Stimulated activated naive CD4-positive, alpha-beta T cell treated with Interleukin-2 at 50 U/mL for 16 hours (primary cell): Measurements from ENCODE around the gene FUT7.

Experiments used
- DNase-seq: peaks from one replicate; lab custom pipeline; 2025; lab: John Stamatoyannopoulos, UW

FUT7 gene, protein sequence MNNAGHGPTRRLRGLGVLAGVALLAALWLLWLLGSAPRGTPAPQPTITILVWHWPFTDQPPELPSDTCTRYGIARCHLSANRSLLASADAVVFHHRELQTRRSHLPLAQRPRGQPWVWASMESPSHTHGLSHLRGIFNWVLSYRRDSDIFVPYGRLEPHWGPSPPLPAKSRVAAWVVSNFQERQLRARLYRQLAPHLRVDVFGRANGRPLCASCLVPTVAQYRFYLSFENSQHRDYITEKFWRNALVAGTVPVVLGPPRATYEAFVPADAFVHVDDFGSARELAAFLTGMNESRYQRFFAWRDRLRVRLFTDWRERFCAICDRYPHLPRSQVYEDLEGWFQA

DNA sequence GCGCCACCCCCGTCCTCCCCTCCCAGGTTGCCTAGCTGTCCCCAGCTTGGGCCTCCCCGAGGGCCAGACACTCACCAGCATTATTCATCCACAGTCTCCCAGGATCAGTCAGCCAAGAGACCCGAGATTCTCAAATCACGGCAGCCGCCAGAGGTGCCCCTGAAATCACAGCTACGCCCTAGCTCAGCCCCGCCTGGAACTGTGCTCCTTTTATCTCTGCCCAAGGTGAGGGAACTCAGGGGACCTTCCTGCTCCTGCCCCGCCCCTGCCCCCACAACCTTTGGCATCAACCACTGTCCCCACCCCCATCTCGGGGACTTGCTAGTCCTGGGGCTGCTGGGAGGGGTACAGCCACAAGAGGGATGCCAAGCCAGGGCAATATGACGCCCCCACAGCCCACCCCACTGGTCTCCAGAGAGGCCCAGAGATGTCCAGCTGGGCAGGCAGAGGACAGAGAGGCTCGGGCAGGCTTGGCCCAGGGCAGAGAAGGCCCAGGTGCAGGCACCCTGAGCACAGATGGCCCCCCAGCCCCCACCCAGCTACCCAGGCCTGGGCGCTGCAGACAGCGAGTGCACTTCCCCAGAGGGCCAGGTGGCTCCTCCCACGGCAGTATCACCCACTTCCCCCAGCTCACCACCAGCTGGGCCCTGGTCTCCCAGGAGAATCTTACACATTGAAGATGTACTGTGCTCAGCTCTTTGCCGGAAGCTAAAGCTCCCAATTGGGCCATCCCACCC lies at the start of gene FUT7:
TSS of gene FUT7 (minus strand) at position 185 of the 737 bp plus-strand sequence. CDS start at position 88, 97 bp downstream.
- DNase-seq: peak; percentile 50

DNA sequence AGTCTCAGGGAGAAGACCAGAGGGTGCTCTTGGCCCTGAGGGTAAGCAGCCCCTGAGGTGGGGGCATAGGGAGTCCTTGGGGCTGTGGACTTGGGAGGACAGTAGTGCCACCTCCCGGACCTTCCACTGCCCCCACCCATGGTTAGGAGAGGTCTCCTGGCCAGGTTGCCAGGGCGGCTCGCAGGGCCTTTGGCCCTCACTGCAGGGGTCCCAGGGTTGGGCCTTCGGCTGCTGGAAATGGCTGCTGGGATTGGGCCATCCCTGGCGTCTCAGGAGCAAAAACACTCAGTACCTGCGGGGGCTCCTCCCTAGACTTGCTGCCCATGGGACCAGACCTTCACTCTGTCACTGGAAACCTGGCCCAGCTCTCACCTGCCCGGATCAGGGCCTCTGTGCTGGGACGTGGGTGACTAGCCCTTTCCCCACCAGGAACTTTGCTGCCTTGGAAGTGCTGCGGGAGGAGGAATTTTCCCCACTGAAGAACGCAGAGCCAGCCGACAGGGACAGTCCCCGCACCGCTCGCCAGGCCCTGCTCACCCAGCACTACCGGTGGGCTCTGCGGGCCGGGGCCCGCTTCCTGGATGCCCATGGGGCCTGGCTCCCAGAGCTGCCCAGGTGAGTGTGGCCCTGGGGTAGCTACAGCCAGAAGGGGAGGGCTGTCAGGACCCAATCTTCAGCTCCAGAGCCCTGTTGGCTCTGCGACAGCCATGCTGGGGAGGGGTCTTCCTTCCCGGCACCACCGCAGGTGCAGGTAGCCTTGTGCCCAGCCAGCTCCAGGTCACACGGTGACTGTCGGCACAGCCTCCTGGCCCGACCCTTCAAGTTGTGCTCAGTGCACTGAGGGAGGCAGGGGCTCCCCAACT lies 48.6 kb upstream of the FUT7 start:
- no peak for DNase-seq

DNA sequence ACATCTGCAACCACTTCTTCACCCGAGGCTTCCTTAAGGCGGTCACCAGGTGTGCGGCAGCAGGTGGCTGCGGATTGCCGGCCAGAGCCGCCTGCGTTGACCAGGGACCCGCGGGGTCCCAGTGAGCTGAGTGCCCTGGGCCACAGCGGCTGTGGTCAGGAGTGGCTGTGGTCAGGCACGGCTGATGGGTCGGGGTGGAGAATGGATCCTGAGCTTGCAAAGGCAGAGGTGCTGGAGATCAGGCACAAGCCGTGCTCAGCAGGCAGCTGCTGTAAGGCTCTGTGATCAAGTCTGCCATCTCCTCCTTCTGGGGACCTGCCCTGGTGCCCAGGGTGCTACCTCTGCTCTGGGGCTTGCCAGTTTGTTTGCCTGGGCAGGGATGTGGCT lies 47.5 kb upstream of the FUT7 start:
- no peak for DNase-seq

DNA sequence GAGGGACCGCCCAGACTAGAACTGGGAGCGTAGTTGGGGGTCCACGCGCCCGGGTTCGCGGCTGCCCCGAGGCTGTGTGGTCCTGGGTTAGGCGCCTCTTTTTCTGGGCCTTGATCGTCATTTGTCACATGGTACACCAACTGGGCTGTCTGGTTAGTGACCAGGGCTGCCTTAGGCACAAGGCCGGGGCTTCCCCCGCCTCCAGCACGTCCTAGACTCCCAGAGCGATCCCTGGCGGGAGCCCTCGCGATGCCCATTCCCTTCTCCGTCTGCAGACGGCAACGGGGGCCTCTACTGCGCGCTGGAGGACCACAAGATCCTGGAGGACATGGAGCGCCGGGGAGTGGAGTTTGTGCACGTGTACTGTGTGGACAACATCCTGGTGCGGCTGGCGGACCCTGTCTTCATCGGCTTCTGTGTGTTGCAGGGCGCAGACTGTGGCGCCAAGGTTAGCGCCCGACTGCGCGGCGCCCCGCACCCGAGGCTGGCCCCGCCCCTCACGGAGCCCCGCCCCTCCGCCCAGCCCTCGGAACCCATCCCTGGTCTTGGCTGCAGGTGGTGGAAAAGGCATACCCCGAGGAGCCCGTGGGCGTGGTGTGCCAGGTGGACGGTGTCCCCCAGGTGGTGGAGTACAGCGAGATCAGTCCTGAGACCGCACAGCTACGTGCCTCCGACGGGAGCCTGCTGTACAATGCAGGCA lies 47.0 kb upstream of the FUT7 start:
- no peak for DNase-seq

DNA sequence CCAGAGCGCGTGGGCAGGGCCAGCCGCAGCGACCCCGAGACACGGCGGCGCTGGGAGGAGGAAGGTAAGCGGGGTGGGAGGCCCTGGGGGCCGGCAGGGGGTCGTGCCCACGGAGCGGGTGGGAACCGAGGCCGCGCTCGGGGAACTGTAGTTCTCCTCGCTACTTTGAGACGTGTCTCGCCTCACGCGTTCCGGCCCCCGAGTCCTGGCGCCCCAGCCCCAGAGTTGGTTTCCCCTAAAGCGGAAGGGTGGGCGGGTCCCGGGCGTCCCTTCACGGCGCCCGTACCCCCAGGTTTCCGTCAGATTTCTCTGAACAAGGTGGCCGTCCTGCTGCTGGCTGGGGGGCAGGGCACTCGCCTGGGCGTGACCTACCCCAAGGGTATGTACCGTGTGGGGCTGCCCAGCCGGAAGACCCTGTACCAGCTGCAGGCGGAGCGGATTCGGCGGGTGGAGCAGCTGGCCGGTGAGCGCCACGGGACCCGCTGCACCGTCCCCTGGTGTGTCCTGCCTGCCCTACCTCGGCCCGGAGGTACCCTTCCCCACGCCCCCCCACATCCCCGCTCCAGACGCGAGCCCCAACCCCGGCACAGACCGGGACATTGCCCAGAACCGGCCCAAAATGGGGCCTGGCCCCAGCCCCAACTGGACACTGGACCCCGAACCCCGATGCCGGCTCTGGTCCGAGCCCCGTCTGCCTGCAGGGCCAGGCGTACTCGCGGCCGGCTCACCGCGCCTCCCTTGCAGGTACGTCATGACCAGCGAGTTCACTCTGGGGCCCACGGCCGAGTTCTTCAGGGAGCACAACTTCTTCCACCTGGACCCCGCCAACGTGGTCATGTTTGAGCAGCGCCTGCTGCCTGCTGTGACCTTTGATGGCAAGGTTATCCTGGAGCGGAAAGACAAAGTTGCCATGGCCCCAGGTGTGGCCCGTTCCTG lies 46.1 kb upstream of the FUT7 start:
- DNase-seq: peak; percentile 7

DNA sequence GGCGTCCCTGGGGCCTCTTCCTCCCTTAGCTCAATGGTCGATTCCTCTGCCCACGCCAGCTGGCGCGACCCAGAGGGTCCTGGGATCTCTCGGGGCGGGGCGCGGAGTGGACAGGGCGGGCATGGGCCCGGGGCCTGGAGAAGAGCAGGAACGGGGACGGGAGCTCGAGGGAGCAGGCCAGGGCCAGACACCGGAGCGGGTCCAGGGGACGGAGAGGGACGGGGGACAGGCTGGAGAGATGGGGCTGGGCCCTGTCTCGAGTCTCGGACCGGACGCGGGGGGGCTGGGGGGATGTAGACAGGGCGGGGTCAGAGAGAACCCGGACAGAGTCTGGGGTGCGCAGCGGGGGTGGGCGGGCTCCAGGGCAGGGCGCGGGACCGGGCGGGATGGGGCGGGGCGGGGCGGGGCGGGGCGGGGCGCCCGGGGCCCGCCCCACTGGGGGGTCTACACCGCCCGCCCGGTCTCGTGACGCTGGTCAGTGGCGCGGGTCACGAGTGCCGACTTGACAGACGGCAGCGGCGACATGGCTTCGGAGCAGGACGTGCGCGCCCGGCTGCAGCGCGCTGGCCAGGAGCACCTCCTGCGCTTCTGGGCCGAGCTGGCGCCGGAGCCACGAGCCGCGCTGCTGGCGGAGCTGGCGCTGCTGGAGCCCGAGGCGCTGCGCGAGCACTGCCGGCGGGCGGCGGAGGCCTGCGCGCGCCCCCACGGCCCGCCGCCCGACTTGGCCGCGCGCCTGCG lies 45.3 kb upstream of the FUT7 start, which contains the start of gene UAP1L1:
TSS of gene UAP1L1 (plus strand) at position 508 of the 738 bp plus-strand sequence. CDS start at position 524, 16 bp downstream.
- peak; percentile 42 for DNase-seq

DNA sequence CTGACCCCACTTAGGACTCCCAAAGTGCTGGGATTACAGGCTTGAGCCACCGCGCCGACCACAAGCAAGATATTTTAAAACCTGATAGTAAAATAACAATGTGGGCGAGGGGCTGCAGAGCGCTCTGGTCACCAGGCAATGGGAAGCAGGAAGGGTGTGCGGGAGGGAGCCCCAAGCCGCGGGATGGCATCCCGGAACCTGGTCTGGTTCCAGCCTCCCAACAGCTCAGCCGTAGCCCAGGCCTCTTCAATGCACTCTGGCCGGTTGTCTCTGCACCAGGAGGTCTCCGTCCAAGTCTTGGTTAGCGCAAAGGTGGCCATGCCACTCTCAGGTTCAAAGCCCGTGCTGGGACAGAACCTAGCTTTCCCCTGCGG lies 44.7 kb upstream of the FUT7 start:
- DNase-seq: no peak

DNA sequence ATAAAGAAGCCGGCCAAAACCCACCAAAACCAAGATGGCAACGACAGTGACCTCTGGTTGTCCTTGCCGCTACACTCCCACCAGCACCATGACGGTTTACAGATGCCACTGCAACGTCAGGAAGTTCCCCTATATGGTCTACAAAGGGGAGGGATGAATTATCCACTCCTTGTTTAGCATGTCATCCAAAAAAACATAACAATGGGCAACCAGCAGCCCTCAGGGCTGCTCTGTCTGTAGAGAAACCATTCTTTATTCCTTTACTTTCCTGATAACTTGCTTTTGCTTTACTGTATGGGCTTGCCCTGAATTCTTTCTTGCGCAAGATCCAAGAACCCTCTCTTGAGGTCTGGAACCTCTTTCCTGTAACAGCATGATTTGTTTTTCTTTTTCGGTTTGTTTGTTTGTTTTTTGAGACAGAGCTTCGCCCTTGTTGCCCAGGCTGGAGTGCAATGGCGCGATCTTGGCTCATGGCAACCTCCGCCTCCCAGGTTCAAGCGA lies 43.4 kb upstream of the FUT7 start:
- DNase-seq: no peak

DNA sequence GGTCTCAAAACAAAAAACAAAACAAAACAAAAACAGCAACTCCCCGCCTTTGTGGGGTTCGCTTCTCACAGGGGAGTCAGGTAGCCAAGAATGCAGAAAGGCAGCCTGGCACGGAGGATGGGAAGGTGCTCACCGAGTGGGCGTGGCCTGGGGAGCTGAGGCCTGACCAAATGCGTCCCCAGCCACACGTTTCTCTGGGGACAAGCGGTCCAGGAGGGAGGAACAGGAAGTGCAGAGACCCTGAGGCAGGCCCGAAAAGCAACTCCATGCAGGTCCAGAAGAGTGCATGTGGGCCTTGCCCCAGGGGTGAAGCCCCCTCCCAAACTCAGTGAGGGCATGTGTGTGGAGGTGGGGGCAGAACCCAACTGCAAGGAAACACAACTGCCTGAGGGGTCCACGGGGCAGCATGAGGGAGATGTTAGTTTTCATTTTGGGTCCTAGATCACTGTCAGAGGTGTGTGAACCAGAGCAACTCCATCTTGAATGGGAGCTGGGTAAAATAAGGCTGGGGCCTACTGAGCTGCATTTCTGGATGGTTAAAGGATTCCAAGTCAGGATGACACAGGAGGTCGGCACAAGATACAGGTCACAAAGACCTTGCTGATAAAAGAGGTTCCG lies 42.9 kb upstream of the FUT7 start:
- no peak for DNase-seq

DNA sequence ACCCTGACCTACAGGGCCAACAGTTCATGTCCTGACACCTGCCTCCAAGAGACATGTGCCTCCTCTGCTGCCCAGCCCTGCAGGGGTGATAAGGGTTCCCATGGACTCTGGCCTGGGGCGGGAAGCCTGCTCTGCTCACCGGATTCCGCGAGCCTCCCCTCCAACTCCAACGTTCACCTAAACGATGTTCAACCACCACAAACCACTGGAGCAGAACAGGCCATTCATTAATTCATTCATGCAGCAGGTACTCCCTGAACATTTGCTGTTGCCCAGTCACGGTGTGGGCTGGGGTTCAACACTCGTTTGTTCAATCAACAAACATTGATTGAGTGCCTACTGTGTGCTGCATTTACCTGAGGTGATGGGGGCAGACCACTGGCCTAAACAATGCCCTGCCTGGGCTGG lies 42.1 kb upstream of the FUT7 start:
- no peak for DNase-seq

DNA sequence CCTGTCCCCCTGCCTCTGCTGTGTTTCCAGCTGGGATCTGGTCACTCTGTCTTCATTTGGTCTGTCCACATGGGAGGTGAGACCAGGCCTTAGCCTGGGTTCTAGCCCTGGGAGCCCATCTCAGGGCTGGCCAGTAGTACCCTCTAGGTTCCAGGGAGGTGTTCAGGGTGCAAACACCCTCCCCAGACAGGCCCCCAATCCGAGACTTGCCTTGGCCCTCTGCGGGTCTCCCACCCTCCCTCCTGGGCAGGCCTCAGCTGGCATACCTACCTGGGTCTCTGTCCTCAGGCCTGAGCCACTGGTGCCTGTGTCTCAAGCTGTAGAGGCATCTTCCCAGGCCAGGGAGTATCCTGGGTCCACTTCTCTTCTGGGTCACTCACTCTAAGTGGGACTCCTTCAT lies 39.4 kb upstream of the FUT7 start:
- no peak for DNase-seq

DNA sequence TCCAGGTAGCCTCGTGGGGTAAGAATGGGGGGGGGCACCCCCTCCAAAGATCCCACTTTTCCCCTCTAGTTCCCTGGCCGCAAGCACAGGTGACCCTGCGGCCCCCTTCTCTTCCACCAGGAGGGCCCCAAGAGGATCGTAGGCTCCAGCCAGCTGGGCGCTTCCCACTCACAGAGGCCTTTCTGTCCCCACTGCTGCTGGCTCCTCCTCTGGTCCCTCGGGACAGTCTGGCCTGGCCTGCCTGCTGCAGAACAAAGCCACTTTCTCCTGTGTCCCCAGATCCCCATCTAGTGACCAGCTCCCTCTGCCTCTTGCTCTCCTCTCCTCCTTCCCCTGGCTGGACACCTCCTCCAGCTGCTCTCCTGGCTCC lies 39.0 kb upstream of the FUT7 start:
- no peak for DNase-seq

DNA sequence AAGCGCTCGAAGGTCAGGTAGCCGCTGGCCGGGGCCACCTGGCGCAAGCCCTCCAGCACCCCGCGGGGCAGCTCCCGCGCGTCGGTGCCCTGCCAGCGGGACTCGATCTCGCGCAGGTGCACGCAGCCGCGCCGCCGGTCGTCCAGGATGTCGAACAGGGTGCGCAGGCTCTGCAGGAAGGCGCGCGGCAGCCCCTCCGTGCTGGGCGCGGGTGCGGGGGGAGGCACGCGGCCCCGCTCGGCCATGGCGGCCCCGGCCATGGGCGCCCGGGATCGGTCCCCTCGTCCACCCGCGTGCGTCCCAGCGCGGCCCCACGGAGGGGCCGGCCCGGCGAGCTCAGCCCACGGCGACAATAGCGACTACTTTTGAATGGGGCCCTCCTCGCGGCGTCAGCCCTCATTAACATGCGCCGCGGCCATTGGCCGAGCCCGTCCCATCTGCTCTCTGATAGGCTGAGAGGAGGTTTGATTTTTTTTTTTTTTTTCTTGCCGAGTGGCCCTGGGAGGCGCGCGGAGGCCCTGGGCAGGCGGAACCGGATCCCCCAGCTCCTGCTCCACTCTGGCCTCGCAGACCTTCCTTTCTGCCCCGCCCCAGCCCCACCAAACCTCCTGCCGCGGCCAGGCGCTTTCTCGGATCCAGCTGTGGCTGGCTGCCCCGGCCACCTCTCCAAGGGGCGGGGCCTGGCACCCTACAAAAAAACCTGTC lies 38.5 kb upstream of the FUT7 start, which contains the start of gene SAPCD2:
TSS of gene SAPCD2 (minus strand) at position 357 of the 705 bp plus-strand sequence. CDS start at position 260, 97 bp downstream.
- DNase-seq: peak; percentile 84

DNA sequence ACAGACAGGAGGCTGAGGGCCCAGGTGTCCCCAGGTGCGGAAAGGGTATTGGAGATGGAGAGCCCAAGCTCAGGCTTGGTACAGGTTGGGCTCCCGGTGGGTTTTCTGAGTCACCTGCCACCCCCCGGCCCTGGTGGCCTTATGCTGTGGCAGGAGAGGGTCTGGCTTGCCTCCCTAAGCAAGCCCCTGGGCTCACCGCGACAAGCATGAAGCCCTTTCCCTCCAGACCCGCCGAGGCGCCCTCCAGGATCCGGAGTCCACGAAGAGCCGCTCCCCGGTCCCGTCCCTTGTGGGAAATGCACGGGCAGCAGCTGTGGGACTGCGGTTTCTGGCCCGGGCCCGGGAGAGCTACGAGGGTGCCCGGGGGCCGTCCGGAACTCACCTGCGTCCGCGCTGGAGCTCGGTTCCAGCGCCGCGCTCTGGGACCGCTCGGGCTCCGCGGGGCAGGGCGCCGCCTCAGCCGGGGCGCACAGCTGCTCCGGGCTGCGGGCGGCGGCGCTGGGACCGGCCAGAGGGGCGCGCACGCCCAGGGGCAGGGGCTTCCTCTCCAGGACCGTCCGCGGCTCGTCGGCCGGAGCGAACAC lies 37.7 kb upstream of the FUT7 start:
- DNase-seq: no peak

DNA sequence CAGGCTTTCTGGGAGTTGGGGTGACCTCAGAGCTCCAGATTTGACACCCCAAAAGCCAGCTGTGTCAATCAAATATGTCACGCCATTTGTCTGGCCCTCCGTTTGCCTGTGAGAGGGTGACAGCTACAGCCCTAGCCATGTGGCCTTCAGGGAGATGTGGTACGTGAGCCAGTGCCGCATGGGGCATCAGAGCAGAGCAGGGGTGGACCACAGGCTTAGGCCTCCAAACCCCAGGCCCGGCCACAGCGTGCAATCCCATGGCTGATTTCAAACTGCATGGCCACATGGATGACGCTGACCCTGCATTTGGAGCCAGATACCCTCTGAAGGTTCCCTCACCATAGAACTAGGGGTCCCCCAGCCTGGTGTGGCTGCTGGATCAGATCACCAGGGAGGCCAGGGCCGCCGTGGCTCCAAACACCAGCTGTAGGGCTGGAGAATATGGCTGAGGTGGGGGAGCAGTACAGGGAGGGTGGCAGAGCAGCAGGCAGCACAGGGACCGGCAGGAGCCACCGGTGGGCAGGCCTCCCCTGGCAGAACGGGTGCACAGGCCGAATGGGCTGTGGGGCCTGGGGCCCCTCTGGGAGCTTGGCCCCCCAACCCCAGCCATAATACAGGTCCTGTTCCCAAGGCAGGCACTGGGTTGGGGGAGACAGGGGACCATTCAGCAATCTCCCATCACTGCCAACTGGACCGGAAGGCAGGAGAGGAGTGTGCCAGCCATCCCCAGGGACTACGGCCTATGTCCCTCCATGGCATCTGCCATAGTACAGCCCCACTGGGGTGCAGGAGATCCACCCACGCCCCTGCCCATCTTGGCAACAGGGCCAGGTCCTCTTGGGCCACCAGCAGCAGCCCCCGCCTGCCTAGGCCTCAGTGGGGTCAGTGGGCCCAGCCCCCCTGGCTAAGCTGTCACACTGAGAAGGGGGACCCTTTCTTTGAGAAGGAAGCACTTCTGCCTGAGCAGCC lies 36.9 kb upstream of the FUT7 start:
- no peak for DNase-seq

DNA sequence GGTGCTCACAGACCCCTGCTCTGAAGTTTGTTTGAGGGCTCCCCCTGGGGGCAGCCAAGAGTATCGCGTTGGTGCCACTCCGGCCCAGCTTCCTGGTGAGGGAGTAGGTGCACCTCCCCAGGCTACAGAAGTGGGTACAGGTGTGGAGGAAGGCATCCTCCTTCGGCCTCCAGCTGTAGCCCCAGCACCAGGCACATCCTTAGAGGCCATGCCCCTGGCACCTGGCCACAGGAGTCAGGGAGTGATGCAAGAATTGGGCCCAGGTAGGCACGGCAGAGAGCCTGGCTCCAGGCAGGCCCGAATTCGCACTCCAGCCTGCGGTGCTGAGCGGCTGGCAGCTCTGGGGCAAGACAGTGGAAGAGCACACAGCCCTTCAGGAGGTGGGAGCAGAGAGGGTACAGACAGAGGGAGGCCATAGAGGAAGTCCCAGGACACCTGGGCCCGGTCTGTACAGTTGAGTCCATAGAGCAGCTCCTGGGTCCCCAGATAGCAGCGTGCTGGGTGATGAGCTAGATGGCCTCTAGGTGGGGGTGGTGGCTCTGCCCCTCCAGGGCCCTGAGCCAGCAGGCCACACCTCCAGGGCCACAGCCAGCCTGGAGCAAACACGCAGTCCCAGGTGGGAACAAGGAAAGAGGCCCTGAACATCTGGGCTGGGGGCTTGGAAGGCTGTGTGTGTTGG lies 36.1 kb upstream of the FUT7 start:
- peak; percentile 76 for DNase-seq
